Activated effector memory CD4-positive, alpha-beta T cell treated with Interleukin-2 at 50 U/mL for 16 hours (primary cell): ENCODE measurements around the gene CCDC88C.
"Not testable (repeated sequence)": the region's sequence is repeated elsewhere in the genome, so short reads cannot be mapped to it uniquely, and the experiment has no call there.

ENCODE experiments used
- DNase-seq: peaks from one replicate; pipeline ENCODE4 v3.0.0-alpha.2; 2020

The CCDC88C gene

GRCh38 chr14:91284146-91284790 is 133.4 kb downstream of the CCDC88C start:
- no peak for DNase-seq

- DNase-seq = no peak
These were observed 134.0 kb downstream of the CCDC88C start for GRCh38 chr14:91283666-91284065.

GRCh38 chr14:91282954-91283645 is 134.5 kb downstream of the CCDC88C start:
- no peak for DNase-seq

- no peak for DNase-seq
These were observed 136.3 kb downstream of the CCDC88C start for GRCh38 chr14:91281346-91281745.

- no peak for DNase-seq
These were observed 137.5 kb downstream of the CCDC88C start for GRCh38 chr14:91280129-91280528.

GRCh38 chr14:91279354-91279753 is 138.3 kb downstream of the CCDC88C start:
- DNase-seq = no peak

- DNase-seq = no peak
These were observed 139.3 kb downstream of the CCDC88C start for GRCh38 chr14:91278383-91278715.

GRCh38 chr14:91277546-91278382 is 139.9 kb downstream of the CCDC88C start:
- no peak for DNase-seq

GRCh38 chr14:91274796-91275195 is 142.8 kb downstream of the CCDC88C start:
- DNase-seq = no peak

GRCh38 chr14:91273885-91274273 is 143.7 kb downstream of the CCDC88C start:
- DNase-seq = no peak

- no peak for DNase-seq
These were observed 144.2 kb downstream of the CCDC88C start for GRCh38 chr14:91273273-91273884.

GRCh38 chr14:91272341-91273272 is 145.0 kb downstream of the CCDC88C start:
- DNase-seq = no peak

- no peak for DNase-seq
These were observed 146.0 kb downstream of the CCDC88C start for GRCh38 chr14:91271639-91272038.

GRCh38 chr14:91270619-91271018 is 147.0 kb downstream of the CCDC88C start:
- DNase-seq = no peak

- DNase-seq = no peak
These were observed 147.4 kb downstream of the CCDC88C start for GRCh38 chr14:91270188-91270587.

GRCh38 chr14:91269076-91269991 is 148.3 kb downstream of the CCDC88C start:
- no peak for DNase-seq

GRCh38 chr14:91267965-91268437 is 149.6 kb downstream of the CCDC88C start:
- DNase-seq = no peak

GRCh38 chr14:91266276-91266675 is 151.3 kb downstream of the CCDC88C start:
- not testable (repeated sequence) for DNase-seq

GRCh38 chr14:91265404-91265803 is 152.2 kb downstream of the CCDC88C start:
- DNase-seq = no peak

GRCh38 chr14:91264151-91265150 is 153.2 kb downstream of the CCDC88C start:
- DNase-seq = no peak
